ENCODE results near the gene KIF7. TPM values are rescaled to one million over a fixed set of nuclear protein-coding genes. Genes with fewer than 3 reads are reported as not detected.
"Not testable (repeated sequence)": the region's sequence is repeated elsewhere in the genome, so short reads cannot be mapped to it uniquely, and the experiment has no call there.

The KIF7 gene
- total RNA-seq, 1 experiment from 2014 or later, result 1.4 TPM

GRCh38 chr15:89587955-89588354 lies 67.3 kb downstream of the KIF7 start:
- BruUV-seq (replicated peaks), result no TSS peak
- Mint-ChIP-seq H3K27ac (ENCODE audit: unreplicated experiment) (no peak overlapping the region), H3K4me1 (ENCODE audit: low read depth, unreplicated experiment) (no peaks in the 10 kb centered on the region), H3K9me3 (ENCODE audit: low read depth, unreplicated experiment) (no peaks in the 10 kb centered on the region), H3K36me3 (ENCODE audit: insufficient read depth, unreplicated experiment) (no peaks in the 10 kb centered on the region), H3K27me3 (ENCODE audit: unreplicated experiment) (no peaks in the 10 kb centered on the region), H3K4me3 (ENCODE audit: low read depth, unreplicated experiment) (no peak overlapping the region)
- no peak for DNase-seq
- CTCF ChIA-PET, result no interaction called here
- intact Hi-C loops (cut with micrococcal nuclease; ENCODE audit: unreplicated experiment), result no loop called here
- no peak for TF ChIP-seq CTCF (IDR thresholded peaks at IDR 0.05; ENCODE audit: unreplicated experiment)

- CTCF ChIA-PET, result interaction anchor here (0.6 kb wide), 1 partner anchor 1406 kb away, joined by 7 read pairs; no protein-coding TSS in a partner anchor
- H3K27me3 Mint-ChIP-seq (ENCODE audit: unreplicated experiment), result no peaks in the 10 kb centered on the region
- H3K27ac Mint-ChIP-seq (ENCODE audit: unreplicated experiment), result no peak overlapping the region
- TF ChIP-seq CTCF (IDR thresholded peaks at IDR 0.05; ENCODE audit: unreplicated experiment), result no peak
- no peaks in the 10 kb centered on the region for H3K36me3 Mint-ChIP-seq (ENCODE audit: insufficient read depth, unreplicated experiment)
- DNase-seq, result no peak
- H3K9me3 Mint-ChIP-seq (ENCODE audit: low read depth, unreplicated experiment), result no peaks in the 10 kb centered on the region
- intact Hi-C loops (cut with micrococcal nuclease; ENCODE audit: unreplicated experiment), result no loop called here
- no TSS peak for BruUV-seq (replicated peaks)
- no peak overlapping the region for H3K4me3 Mint-ChIP-seq (ENCODE audit: low read depth, unreplicated experiment)
- H3K4me1 Mint-ChIP-seq (ENCODE audit: low read depth, unreplicated experiment), result peaks cover under 1% of the 10 kb centered on the region
These were observed 68.6 kb downstream of the KIF7 start for GRCh38 chr15:89586651-89587050.

GRCh38 chr15:89580747-89581146 lies 74.5 kb downstream of the KIF7 start:
- H3K27ac Mint-ChIP-seq (ENCODE audit: unreplicated experiment); BruUV-seq (replicated peaks); H3K27me3 Mint-ChIP-seq (ENCODE audit: unreplicated experiment); H3K9me3 Mint-ChIP-seq (ENCODE audit: low read depth, unreplicated experiment); H3K4me3 Mint-ChIP-seq (ENCODE audit: low read depth, unreplicated experiment); intact Hi-C loops (cut with micrococcal nuclease; ENCODE audit: unreplicated experiment); DNase-seq: not testable (repeated sequence)
- CTCF ChIA-PET, result interaction anchor here (0.6 kb wide), 1 partner anchor 349 kb away, joined by 7 read pairs; no protein-coding TSS in a partner anchor
- Mint-ChIP-seq H3K4me1 (ENCODE audit: low read depth, unreplicated experiment) (peaks cover 28% of the 10 kb centered on the region), H3K36me3 (ENCODE audit: insufficient read depth, unreplicated experiment) (peaks cover 28% of the 10 kb centered on the region)

GRCh38 chr15:89578146-89578545 lies 77.1 kb downstream of the KIF7 start:
- no TSS peak for BruUV-seq (replicated peaks)
- Mint-ChIP-seq H3K4me1 (ENCODE audit: low read depth, unreplicated experiment) (peaks cover 28% of the 10 kb centered on the region), H3K9me3 (ENCODE audit: low read depth, unreplicated experiment) (no peaks in the 10 kb centered on the region), H3K27me3 (ENCODE audit: unreplicated experiment) (no peaks in the 10 kb centered on the region), H3K36me3 (ENCODE audit: insufficient read depth, unreplicated experiment) (peaks cover 37% of the 10 kb centered on the region), H3K4me3 (ENCODE audit: low read depth, unreplicated experiment) (peak overlapping the region; percentile 70), H3K27ac (ENCODE audit: unreplicated experiment) (peak overlapping the region; percentile 42)
- no peak for TF ChIP-seq CTCF (IDR thresholded peaks at IDR 0.05; ENCODE audit: unreplicated experiment)
- intact Hi-C loops (cut with micrococcal nuclease; ENCODE audit: unreplicated experiment), result loop anchor here (5.0 kb wide), 1 partner anchor 81 kb away; the partner anchor contains the start of gene RHCG
- CTCF ChIA-PET, result interaction anchor here (0.6 to 0.7 kb wide), 2 partner anchors 159 to 163 kb away, joined by 3 to 7 read pairs; no protein-coding TSS in a partner anchor
- DNase-seq, result no peak

Other genes with a start within 250 kb of the KIF7 start
- gene RHCG, start 158.9 kb downstream of the KIF7 start, total RNA-seq (2022), result 0.59 and 1.1 TPM in 2 replicates
- gene TICRR, start 80.0 kb downstream of the KIF7 start, total RNA-seq (2022), result 41.7 and 45.2 TPM in 2 replicates
- 0.35 and 0.37 TPM in 2 replicates for gene PLIN1, start 23.9 kb upstream of the KIF7 start, total RNA-seq (2022)
- gene PEX11A, start 35.3 kb upstream of the KIF7 start, total RNA-seq (2022), result 6.7 and 8.0 TPM in 2 replicates
- gene WDR93, start 35.3 kb upstream of the KIF7 start, total RNA-seq (2022), result not detected in 2 replicates
- 5.3 and 5.9 TPM in 2 replicates for gene MESP1, start 95.8 kb upstream of the KIF7 start, total RNA-seq (2022)
- gene MESP2, start 120.9 kb upstream of the KIF7 start, total RNA-seq (2022), result not detected in 2 replicates
- gene ANPEP, start 159.4 kb upstream of the KIF7 start, total RNA-seq (2022), result 0.68 and 1.8 TPM in 2 replicates
- 46.2 and 51.9 TPM in 2 replicates for gene AP3S2, start 238.5 kb upstream of the KIF7 start, total RNA-seq (2022)